ENCODE data around the gene ACAP2. TPM values are rescaled to one million over a fixed set of nuclear protein-coding genes. Genes with fewer than 3 reads are reported as not detected.

The ACAP2 gene
- total RNA-seq, 1 experiment from 2014 or later = 57.9 TPM

DNA sequence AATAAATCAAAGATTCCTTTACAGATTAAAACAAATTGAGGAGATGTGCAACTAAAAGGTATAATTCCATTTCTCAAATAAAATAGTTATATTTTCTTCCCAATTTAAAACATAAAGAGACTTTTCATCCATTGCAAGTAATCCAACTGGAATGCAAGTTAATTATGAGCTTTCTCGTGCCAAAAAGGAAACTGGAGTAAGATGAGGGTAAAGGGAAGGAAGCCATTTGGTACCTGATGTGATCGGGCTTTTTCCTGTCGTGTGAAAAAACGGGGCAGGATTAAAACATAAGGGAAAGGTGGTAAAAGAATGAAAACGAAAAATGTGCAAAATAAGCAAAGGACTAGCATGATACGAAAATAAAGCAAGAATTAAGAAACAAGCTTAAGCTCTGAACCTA lies 130.1 kb downstream of the ACAP2 start:
- in situ Hi-C loops (cut with HindIII; ENCODE audit: low pct_unique_long_range_greater_than_20kb, low sequenced_read_pairs) = no loop called here
- ATAC-seq = no peak
- no TSS peak for BruUV-seq (replicated peaks)
- H3K27me3 ChIP-seq (ENCODE audit: control insufficient read depth, insufficient read depth, low read length) = no peaks in the 10 kb centered on the region
- CTCF ChIA-PET = no interaction called here
- POLR2A ChIA-PET = no interaction called here
- no peak overlapping the region for H3K27ac ChIP-seq (ENCODE audit: low read length)
- TF ChIP-seq POLR2AphosphoS5 (IDR thresholded peaks at IDR 0.05; ENCODE audit: low read depth, low read length) (no peak), TCF7L2 (IDR thresholded peaks at IDR 0.05; ENCODE audit: low read depth, low read length) (no peak), SIN3A (IDR thresholded peaks at IDR 0.05; ENCODE audit: borderline replicate concordance, insufficient read depth, low read depth, low read length) (no peak)
- TF ChIP-seq, protein P1, sequence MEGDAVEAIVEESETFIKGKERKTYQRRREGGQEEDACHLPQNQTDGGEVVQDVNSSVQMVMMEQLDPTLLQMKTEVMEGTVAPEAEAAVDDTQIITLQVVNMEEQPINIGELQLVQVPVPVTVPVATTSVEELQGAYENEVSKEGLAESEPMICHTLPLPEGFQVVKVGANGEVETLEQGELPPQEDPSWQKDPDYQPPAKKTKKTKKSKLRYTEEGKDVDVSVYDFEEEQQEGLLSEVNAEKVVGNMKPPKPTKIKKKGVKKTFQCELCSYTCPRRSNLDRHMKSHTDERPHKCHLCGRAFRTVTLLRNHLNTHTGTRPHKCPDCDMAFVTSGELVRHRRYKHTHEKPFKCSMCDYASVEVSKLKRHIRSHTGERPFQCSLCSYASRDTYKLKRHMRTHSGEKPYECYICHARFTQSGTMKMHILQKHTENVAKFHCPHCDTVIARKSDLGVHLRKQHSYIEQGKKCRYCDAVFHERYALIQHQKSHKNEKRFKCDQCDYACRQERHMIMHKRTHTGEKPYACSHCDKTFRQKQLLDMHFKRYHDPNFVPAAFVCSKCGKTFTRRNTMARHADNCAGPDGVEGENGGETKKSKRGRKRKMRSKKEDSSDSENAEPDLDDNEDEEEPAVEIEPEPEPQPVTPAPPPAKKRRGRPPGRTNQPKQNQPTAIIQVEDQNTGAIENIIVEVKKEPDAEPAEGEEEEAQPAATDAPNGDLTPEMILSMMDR (IDR thresholded peaks at IDR 0.05) = no peak
- TF ChIP-seq, protein P2, sequence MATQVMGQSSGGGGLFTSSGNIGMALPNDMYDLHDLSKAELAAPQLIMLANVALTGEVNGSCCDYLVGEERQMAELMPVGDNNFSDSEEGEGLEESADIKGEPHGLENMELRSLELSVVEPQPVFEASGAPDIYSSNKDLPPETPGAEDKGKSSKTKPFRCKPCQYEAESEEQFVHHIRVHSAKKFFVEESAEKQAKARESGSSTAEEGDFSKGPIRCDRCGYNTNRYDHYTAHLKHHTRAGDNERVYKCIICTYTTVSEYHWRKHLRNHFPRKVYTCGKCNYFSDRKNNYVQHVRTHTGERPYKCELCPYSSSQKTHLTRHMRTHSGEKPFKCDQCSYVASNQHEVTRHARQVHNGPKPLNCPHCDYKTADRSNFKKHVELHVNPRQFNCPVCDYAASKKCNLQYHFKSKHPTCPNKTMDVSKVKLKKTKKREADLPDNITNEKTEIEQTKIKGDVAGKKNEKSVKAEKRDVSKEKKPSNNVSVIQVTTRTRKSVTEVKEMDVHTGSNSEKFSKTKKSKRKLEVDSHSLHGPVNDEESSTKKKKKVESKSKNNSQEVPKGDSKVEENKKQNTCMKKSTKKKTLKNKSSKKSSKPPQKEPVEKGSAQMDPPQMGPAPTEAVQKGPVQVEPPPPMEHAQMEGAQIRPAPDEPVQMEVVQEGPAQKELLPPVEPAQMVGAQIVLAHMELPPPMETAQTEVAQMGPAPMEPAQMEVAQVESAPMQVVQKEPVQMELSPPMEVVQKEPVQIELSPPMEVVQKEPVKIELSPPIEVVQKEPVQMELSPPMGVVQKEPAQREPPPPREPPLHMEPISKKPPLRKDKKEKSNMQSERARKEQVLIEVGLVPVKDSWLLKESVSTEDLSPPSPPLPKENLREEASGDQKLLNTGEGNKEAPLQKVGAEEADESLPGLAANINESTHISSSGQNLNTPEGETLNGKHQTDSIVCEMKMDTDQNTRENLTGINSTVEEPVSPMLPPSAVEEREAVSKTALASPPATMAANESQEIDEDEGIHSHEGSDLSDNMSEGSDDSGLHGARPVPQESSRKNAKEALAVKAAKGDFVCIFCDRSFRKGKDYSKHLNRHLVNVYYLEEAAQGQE (IDR thresholded peaks at IDR 0.05; ENCODE audit: insufficient read depth in 1 of 2, low read depth in 2 of 2, low read length in 1 of 2) = no peak
- no peak overlapping the region for H3K4me3 ChIP-seq (ENCODE audit: low read depth in 2 of 2, low read length in 2 of 2)
- no peaks in the 10 kb centered on the region for H3K4me1 ChIP-seq (ENCODE audit: control insufficient read depth, insufficient read depth, low read length)
- DNase-seq (ENCODE audit: low read depth, low spot score) = no peak
- H3K36me3 ChIP-seq (ENCODE audit: control insufficient read depth, insufficient read depth, low read length) = 0 out of 2 replicates have a peak, but pooled peaks cover 2% of the 10 kb centered on the region
- H3K9me3 ChIP-seq (ENCODE audit: control insufficient read depth, insufficient read depth, low read depth, low read length) = no peaks in the 10 kb centered on the region
- intact Hi-C loops (cut with micrococcal nuclease; ENCODE audit: unreplicated experiment) = no loop called here

DNA sequence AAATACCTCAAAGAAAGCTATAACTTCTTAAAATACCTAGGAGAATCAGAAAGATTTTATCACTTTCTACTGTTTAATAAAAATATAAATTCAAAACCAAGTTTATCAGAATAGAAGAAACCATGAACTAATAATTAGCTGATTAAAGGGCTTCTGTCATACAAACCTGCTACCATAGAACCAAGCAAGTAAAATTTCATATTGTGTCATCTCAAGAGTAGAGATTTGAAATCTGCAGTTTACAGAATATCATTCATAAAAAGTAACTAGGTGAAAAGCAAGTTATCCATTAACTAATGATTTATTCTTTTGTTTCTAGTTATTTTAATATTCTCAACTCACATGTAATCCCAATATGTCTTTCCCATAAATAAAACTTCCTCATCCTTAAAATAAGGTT lies 135.1 kb downstream of the ACAP2 start:
- ChIA-PET CTCF (interaction anchor here (0.5 to 1.0 kb wide), 2 partner anchors 24 to 36 kb away, joined by 4 read pairs; partner anchors contain the start of gene XXYLT1), POLR2A (no interaction called here)
- Histone ChIP-seq H3K36me3 (ENCODE audit: control insufficient read depth, insufficient read depth, low read length) (peaks cover 4% of the 10 kb centered on the region; the same call in 1 of the 2 replicates), H3K9me3 (ENCODE audit: control insufficient read depth, insufficient read depth, low read depth, low read length) (no peaks in the 10 kb centered on the region), H3K4me1 (ENCODE audit: control insufficient read depth, insufficient read depth, low read length) (no peaks in the 10 kb centered on the region), H3K4me3 (ENCODE audit: low read depth in 2 of 2, low read length in 2 of 2) (no peak overlapping the region), H3K27ac (ENCODE audit: low read length) (no peak overlapping the region), H3K27me3 (ENCODE audit: control insufficient read depth, insufficient read depth, low read length) (no peaks in the 10 kb centered on the region)
- in situ Hi-C loops (cut with HindIII; ENCODE audit: low pct_unique_long_range_greater_than_20kb, low sequenced_read_pairs) = no loop called here
- TF ChIP-seq, protein P1 (IDR thresholded peaks at IDR 0.05) = no peak
- no TSS peak for BruUV-seq (replicated peaks)
- intact Hi-C loops (cut with micrococcal nuclease; ENCODE audit: unreplicated experiment) = no loop called here
- ATAC-seq = no peak
- no peak for DNase-seq (ENCODE audit: low read depth, low spot score)
